H1 (cell line): ENCODE measurements around the gene UPF1. TPM values are rescaled to one million over a fixed set of nuclear protein-coding genes. Genes with fewer than 3 reads are reported as not detected.

ENCODE experiments used
- CTCF ChIA-PET: fragments of 300-600 bp; sonication (Branson Sonifier 250); formaldehyde crosslinking; loops from one replicate; lab custom pipeline; 2021; ENCODE audit not compliant: partially characterized antibody; lab: Charles Lee
- POLR2A ChIA-PET: fragments of 300-600 bp; sonication (Branson Sonifier 250); formaldehyde crosslinking; loops from one replicate; lab custom pipeline; 2021; ENCODE audit warnings: inconsistent platforms; ENCODE audit not compliant: partially characterized antibody; lab: Charles Lee
- DNase-seq, 2 experiments: peaks; one replicate each; pipeline versions ENCODE4 v3.0.0 to v3.0.0-alpha.2; 2010 to 2022; ENCODE audit warnings: low spot score in 2 of 2, low read depth in 1 of 2, mixed read lengths in 1 of 2
- FAIRE-seq: peaks from 2 replicates; lab custom pipeline; 2011; peaks lifted over from hg19 to GRCh38; lab: Jason Lieb, UNC
- H2AFZ ChIP-seq: 2 replicates; pipeline ENCODE4 v1.8.1; 2012; ENCODE audit warnings: low read length, inconsistent platforms
- H2AK5ac ChIP-seq: 2 replicates; pipeline ENCODE4 v1.6.1; 2013; ENCODE audit warnings: low read depth, low read length
- H2BK120ac ChIP-seq: replicated peaks from 2 replicates; pipeline ENCODE3; 2013; ENCODE audit warnings: low read depth, low read length, inconsistent platforms
- H2BK12ac ChIP-seq: 2 replicates; pipeline ENCODE4 v1.6.1; 2013; ENCODE audit warnings: low read depth, low read length
- H2BK15ac ChIP-seq: 2 replicates; pipeline ENCODE4 v1.6.1; 2013; ENCODE audit warnings: low read length
- H2BK20ac ChIP-seq: 2 replicates; pipeline ENCODE4 v1.6.1; 2013; ENCODE audit warnings: low read length
- H2BK5ac ChIP-seq: 2 replicates; pipeline ENCODE4 v1.6.1; 2013; ENCODE audit warnings: low read depth, low read length
- H3K14ac ChIP-seq: 2 replicates; pipeline ENCODE4 v1.6.1; 2013; ENCODE audit warnings: inconsistent platforms; ENCODE audit not compliant: insufficient read length
- H3K18ac ChIP-seq: 2 replicates; pipeline ENCODE4 v1.6.1; 2013; ENCODE audit warnings: low read length; ENCODE audit errors: extremely low read depth
- H3K23ac ChIP-seq: 2 replicates; pipeline ENCODE4 v1.6.1; 2013; ENCODE audit warnings: inconsistent platforms; ENCODE audit not compliant: insufficient read length
- H3K23me2 ChIP-seq: 2 replicates; pipeline ENCODE4 v1.6.1; 2013; ENCODE audit warnings: low read depth, low read length
- H3K27ac ChIP-seq: 2 replicates; pipeline ENCODE4 v1.6.1; 2011; ENCODE audit warnings: low read depth, low read length, inconsistent platforms
- H3K27me3 ChIP-seq, 4 experiments: replicated peaks in 1 of 4; 1 replicate in 1 of 4; 2 replicates in 3 of 4; pipeline versions ENCODE4 v1.6.1 to v1.8.1; 2011 to 2013; ENCODE audit warnings: low read length in 3 of 4, mild to moderate bottlenecking in 3 of 4, inconsistent platforms in 2 of 4, mixed read lengths in 2 of 4, moderate library complexity in 1 of 4; ENCODE audit not compliant: control insufficient read depth in 3 of 4, insufficient read depth in 3 of 4; ENCODE audit errors: extremely low read depth in 1 of 4
- H3K36me3 ChIP-seq, 4 experiments: 2 replicates each; pipeline versions ENCODE4 v1.6.1 to v1.8.1; 2011 to 2013; ENCODE audit warnings: mild to moderate bottlenecking in 4 of 4, low read length in 3 of 4, moderate library complexity in 2 of 4, control low read depth in 1 of 4, inconsistent platforms in 1 of 4; ENCODE audit not compliant: insufficient read depth in 4 of 4, control insufficient read depth in 2 of 4
- H3K4ac ChIP-seq: replicated peaks from 2 replicates; pipeline ENCODE3; 2013; ENCODE audit warnings: low read length, low read depth, mixed read lengths, inconsistent platforms; ENCODE audit not compliant: insufficient read length
- H3K4me1 ChIP-seq, 4 experiments: replicated peaks in 1 of 4; 1 replicate in 1 of 4; 2 replicates in 3 of 4; pipeline versions ENCODE4 v1.6.1 to v1.8.1; 2011 to 2013; ENCODE audit warnings: low read length in 3 of 4, inconsistent platforms in 2 of 4, mixed read lengths in 1 of 4; ENCODE audit not compliant: insufficient read depth in 4 of 4, control insufficient read depth in 3 of 4
- H3K4me2 ChIP-seq, 2 experiments: 2 replicates each; pipeline versions ENCODE4 v1.6.1 to v1.8.1; 2011 to 2013; ENCODE audit warnings: low read depth in 2 of 2, low read length in 2 of 2, control low read depth in 1 of 2, inconsistent platforms in 1 of 2, mild to moderate bottlenecking in 1 of 2; ENCODE audit not compliant: insufficient read depth in 1 of 2
- H3K4me3 ChIP-seq, 4 experiments: fragments of 200-600, 300-600 bp in 1 of 4; sonication (generic), shearing (Covaris generic), sonication (Bioruptor Twin) in 1 of 4; 2 replicates each; pipeline versions ENCODE4 v1.5.1 to v1.8.1; 2011 to 2016; ENCODE audit warnings: low read length in 4 of 4, low read depth in 3 of 4, control low read depth in 2 of 4, inconsistent platforms in 2 of 4, mild to moderate bottlenecking in 2 of 4, mixed read lengths in 1 of 4, moderate library complexity in 1 of 4; ENCODE audit not compliant: insufficient read depth in 2 of 4; ENCODE audit errors: extremely low read depth in 1 of 4
- H3K56ac ChIP-seq: replicated peaks from 2 replicates; pipeline ENCODE3; 2013; ENCODE audit warnings: low read depth, mild to moderate bottlenecking, mixed read lengths, low read length, inconsistent platforms; ENCODE audit not compliant: insufficient read length
- H3K79me1 ChIP-seq: 2 replicates; pipeline ENCODE4 v1.6.1; 2013; ENCODE audit warnings: low read depth, low read length, control low read depth
- H3K79me2 ChIP-seq, 2 experiments: 2 replicates each; pipeline versions ENCODE4 v1.6.1 to v1.8.1; 2012 to 2013; ENCODE audit warnings: low read length in 2 of 2, mild to moderate bottlenecking in 2 of 2, inconsistent platforms in 1 of 2; ENCODE audit not compliant: insufficient read depth in 2 of 2, control insufficient read depth in 1 of 2
- H3K9ac ChIP-seq, 4 experiments: replicated peaks in 1 of 4; 1 replicate in 1 of 4; 2 replicates in 3 of 4; pipeline versions ENCODE4 v1.6.1 to v1.8.1; 2011 to 2013; ENCODE audit warnings: low read depth in 3 of 4, low read length in 3 of 4, control low read depth in 2 of 4, mild to moderate bottlenecking in 2 of 4, moderate library complexity in 2 of 4, inconsistent platforms in 1 of 4; ENCODE audit errors: extremely low read depth in 1 of 4
- H3K9me3 ChIP-seq, 2 experiments: 2 replicates each; pipeline versions ENCODE4 v1.6.1 to v1.8.1; 2012 to 2013; ENCODE audit warnings: mild to moderate bottlenecking in 2 of 2, moderate library complexity in 2 of 2, control low read depth in 1 of 2, inconsistent platforms in 1 of 2, low read depth in 1 of 2, low read length in 1 of 2, mixed read lengths in 1 of 2; ENCODE audit not compliant: insufficient read depth in 2 of 2
- H4K20me1 ChIP-seq, 2 experiments: replicated peaks in 1 of 2; 2 replicates each; pipeline versions ENCODE3 to v1.8.1; 2011 to 2013; ENCODE audit warnings: inconsistent platforms in 2 of 2, low read length in 2 of 2, mild to moderate bottlenecking in 1 of 2; ENCODE audit not compliant: insufficient read depth in 2 of 2, control insufficient read depth in 1 of 2
- H4K5ac ChIP-seq: 2 replicates; pipeline ENCODE4 v1.6.1; 2013; ENCODE audit warnings: low read length, low read depth, mixed read lengths, inconsistent platforms; ENCODE audit not compliant: insufficient read length
- H4K8ac ChIP-seq: 2 replicates; pipeline ENCODE4 v1.8.0; 2013; ENCODE audit warnings: mild to moderate bottlenecking, moderate library complexity, low read length, inconsistent platforms; ENCODE audit not compliant: insufficient read depth; ENCODE audit errors: extremely low read depth
- H4K91ac ChIP-seq: replicated peaks from 2 replicates; pipeline ENCODE3; 2013; ENCODE audit warnings: low read length, mixed read lengths, inconsistent platforms; ENCODE audit not compliant: insufficient read length
- CTBP2 ChIP-seq: IDR thresholded peaks from 2 replicates; pipeline ENCODE4 v1.7.0; 2011; ENCODE audit warnings: borderline replicate concordance, mild to moderate bottlenecking, moderate library complexity, mixed read lengths, low read length; ENCODE audit not compliant: insufficient read depth, insufficient read length
- EGR1 ChIP-seq: IDR thresholded peaks from 2 replicates; pipeline ENCODE4 v1.6.1; 2011; ENCODE audit warnings: low read depth, low read length, borderline replicate concordance
- EP300 ChIP-seq, 2 experiments: IDR thresholded peaks; 1 replicate in 1 of 2; 2 replicates in 1 of 2; pipeline ENCODE4 v1.6.1; 2011 to 2012; ENCODE audit warnings: low read depth in 2 of 2, low read length in 2 of 2, mild to moderate bottlenecking in 2 of 2, borderline replicate concordance in 1 of 2, inconsistent platforms in 1 of 2, moderate library complexity in 1 of 2
- KDM1A ChIP-seq: fragments of 200-600, 300-600 bp; sonication (generic); IDR thresholded peaks from 2 replicates; pipeline ENCODE4 v1.7.1; 2016; ENCODE audit warnings: mild to moderate bottlenecking, low read length, borderline replicate concordance
- POLR2AphosphoS5 ChIP-seq: IDR thresholded peaks from 2 replicates; pipeline ENCODE4 v1.6.1; 2011; ENCODE audit warnings: low read depth, low read length
- SAP30 ChIP-seq: fragments of 300-600 bp; sonication (generic); IDR thresholded peaks from 2 replicates; pipeline ENCODE4 v1.7.1; 2012; ENCODE audit warnings: low read length, moderate library complexity, mild to moderate bottlenecking, inconsistent platforms; ENCODE audit not compliant: insufficient read depth, insufficient replicate concordance
- SUZ12 ChIP-seq: fragments of 200-600 bp; sonication (generic); IDR thresholded peaks from 2 replicates; pipeline ENCODE4 v1.6.1; 2012; ENCODE audit warnings: mild to moderate bottlenecking, inconsistent platforms, low read length, moderate library complexity, mixed read lengths
- WGBS, 2 experiments: shearing (Covaris generic) in 1 of 2; methylation state at CpG; one replicate each; pipeline versions ENCODE4 v1.1.6 to v1.1.7; 2013 to 2015; ENCODE audit warnings: low lambda C conversion rate in 2 of 2, mixed read lengths in 2 of 2, inconsistent platforms in 1 of 2, low coverage in 1 of 2, missing lambda C conversion rate in 1 of 2; ENCODE audit not compliant: insufficient replicate concordance in 2 of 2, insufficient coverage in 1 of 2, insufficient read length in 1 of 2; ENCODE audit errors: extremely low coverage in 1 of 2, missing lambda C conversion rate in 1 of 2; 5-methylcytosine and 5-hydroxymethylcytosine counted together
- polyA plus RNA-seq, 7 experiments: library from polyadenylated mRNA; depleted of rRNA in 3 of 7; stranded (reverse) in 5 of 7; unstranded in 2 of 7; fragments of >200 nt in 5 of 7; fragments of 200-250 nt in 2 of 7; gene quantifications; 1 replicate in 5 of 7; 2 replicates in 1 of 7; 4 replicates in 1 of 7; pipeline versions ENCODE4 v1.2.1 to v1.2.3, GENCODE V29; 2011 to 2013; ENCODE audit warnings: missing spikeins in 2 of 7, mixed read lengths in 2 of 7
- total RNA-seq: library from RNA; stranded (reverse); fragmentation: NEBNext Ultra II Directional; extraction: Animal tissue kit (Norgen Biotek cat#: 25700); gene quantifications from 2 replicates; pipeline ENCODE4 v1.2.1, GENCODE V29; 2021

The UPF1 gene
- total and polyA plus RNA-seq, 2 of the 8 experiments (the other 6 are each of a cell fraction or from before 2014, with no cell fraction given) = 46.4 to 62.0 TPM

DNA sequence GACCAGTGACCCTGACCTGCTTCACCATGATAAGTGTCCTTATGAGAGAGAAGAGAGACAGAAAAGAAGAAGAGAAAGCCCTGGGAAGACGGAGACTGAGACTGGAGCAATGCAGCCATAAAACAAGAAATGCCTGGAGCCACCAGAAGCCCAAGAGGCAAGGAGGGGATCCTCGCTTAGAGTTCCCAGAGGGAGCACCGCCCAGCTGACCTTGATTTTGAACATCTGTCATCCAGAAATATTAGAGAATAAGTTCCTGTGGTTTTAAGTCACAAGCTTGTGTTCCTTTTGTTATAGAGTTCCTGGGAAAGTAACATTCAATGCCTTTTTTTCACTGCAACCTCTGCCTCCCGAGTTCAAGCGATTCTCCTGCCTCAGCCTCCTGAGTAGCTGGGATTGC lies 44.0 kb downstream of the UPF1 start:
- Histone ChIP-seq H3K14ac (no peak overlapping the region), H4K8ac (no peak overlapping the region), H2BK20ac (no peak overlapping the region), H3K27ac (no peak overlapping the region), H2AFZ (no peak overlapping the region), H3K79me1 (no peaks in the 10 kb centered on the region), H3K9me3 (no peaks in the 10 kb centered on the region; a peak in 1 of 4 replicates), H2BK12ac (no peak overlapping the region), H3K23ac (no peak overlapping the region), H3K56ac (no peak overlapping the region), H2BK15ac (no peak overlapping the region), H4K91ac (no peak overlapping the region), H2BK5ac (no peak overlapping the region)
- 91% methylated on average over 5 of the region's 5 CpGs; no CpG with 5 or more reads in 1 of the 2 experiments for WGBS, 2 experiments
- FAIRE-seq (no peak), DNase-seq (no peak)
- ChIA-PET CTCF (interaction anchor here (0.7 to 1.5 kb wide), 4 partner anchors 20 to 112 kb away, joined by 3 to 5 read pairs (median 4); partner anchors contain the start of gene CERS1), POLR2A (interaction anchor here (0.6 to 0.9 kb wide), 2 partner anchors 17 to 21 kb away, joined by 3 read pairs; no protein-coding TSS in a partner anchor)
- TF ChIP-seq EGR1 (no peak), POLR2AphosphoS5 (no peak), SAP30 (no peak), CTBP2 (no peak), EP300 (IDR thresholded peaks at IDR 0.05; ENCODE audit: borderline replicate concordance in 1 of 2, low read depth in 2 of 2, low read length in 2 of 2) (no peak), SUZ12 (no peak), KDM1A (no peak)
- TF ChIP-seq, all 59 proteins: peak for 0
- no peak overlapping the region for H4K5ac ChIP-seq
- H3K4me1 ChIP-seq = peaks cover 0 to 2% (median under 1%) of the 10 kb centered on the region in 4 experiments; a peak in 4 of 7 replicates
- no peak overlapping the region for H3K4me2 ChIP-seq
- H3K27me3 ChIP-seq = peaks cover 0 to 2% (median 0%) of the 10 kb centered on the region in 4 experiments; a peak in 2 of 7 replicates
- no peak overlapping the region for H2BK120ac ChIP-seq
- peaks cover 1% of the 10 kb centered on the region; the same call in 1 of the 2 replicates for H3K23me2 ChIP-seq
- no peak overlapping the region for H3K4me3 ChIP-seq
- H3K9ac ChIP-seq = no peak overlapping the region
- H3K4ac ChIP-seq = no peak overlapping the region
- H3K18ac ChIP-seq = no peak overlapping the region
- H4K20me1 ChIP-seq = peaks cover 0 to 6% of the 10 kb centered on the region in 2 experiments
- no peak overlapping the region for H2AK5ac ChIP-seq
- peaks cover 0 to 13% (median 3%) of the 10 kb centered on the region in 4 experiments; a peak in 3 of 8 replicates for H3K36me3 ChIP-seq
- H3K79me2 ChIP-seq = no peaks in the 10 kb centered on the region
